Peyer's patch (tissue), 4 donors: Measurements from ENCODE around the gene XPNPEP1.

ENCODE experiments used
- POLR2A ChIP-seq, 2 donors: fragments of 450-650 bp; IDR thresholded peaks; one replicate each; pipeline ENCODE4 v1.5.1; 2017; ENCODE audit warnings: antibody characterized with exemption in 2 of 2, mild to moderate bottlenecking in 2 of 2, moderate library complexity in 2 of 2
- TF ChIP-seq, protein P1 (sequence below), 6 experiments: fragments of 450-650 bp in 4 of 6; fragments of 200-600 bp in 2 of 6; sonication (generic) in 1 of 6; IDR thresholded peaks; one replicate each; pipeline ENCODE4 v1.5.1; 2017 to 2019; ENCODE audit warnings: antibody characterized with exemption in 6 of 6, mild to moderate bottlenecking in 3 of 6, moderate library complexity in 1 of 6

DNA sequence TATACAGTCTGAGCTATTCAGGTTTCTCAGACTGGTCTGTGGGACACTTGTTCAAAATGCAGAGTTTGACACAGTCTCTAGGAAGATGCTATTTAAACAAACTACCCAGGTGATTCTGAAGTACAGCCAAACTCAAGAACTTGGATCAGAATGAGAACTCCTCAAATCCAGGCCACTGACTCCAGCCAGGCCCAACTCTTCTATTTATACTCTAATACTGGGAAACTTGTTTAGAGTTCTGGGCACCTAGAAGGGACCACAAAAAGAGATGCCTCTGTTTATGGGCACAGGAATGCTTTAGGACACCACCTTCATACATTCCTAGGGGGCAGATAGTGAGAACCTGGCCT lies 44.4 kb upstream of the XPNPEP1 start:
- TF ChIP-seq, protein P1, sequence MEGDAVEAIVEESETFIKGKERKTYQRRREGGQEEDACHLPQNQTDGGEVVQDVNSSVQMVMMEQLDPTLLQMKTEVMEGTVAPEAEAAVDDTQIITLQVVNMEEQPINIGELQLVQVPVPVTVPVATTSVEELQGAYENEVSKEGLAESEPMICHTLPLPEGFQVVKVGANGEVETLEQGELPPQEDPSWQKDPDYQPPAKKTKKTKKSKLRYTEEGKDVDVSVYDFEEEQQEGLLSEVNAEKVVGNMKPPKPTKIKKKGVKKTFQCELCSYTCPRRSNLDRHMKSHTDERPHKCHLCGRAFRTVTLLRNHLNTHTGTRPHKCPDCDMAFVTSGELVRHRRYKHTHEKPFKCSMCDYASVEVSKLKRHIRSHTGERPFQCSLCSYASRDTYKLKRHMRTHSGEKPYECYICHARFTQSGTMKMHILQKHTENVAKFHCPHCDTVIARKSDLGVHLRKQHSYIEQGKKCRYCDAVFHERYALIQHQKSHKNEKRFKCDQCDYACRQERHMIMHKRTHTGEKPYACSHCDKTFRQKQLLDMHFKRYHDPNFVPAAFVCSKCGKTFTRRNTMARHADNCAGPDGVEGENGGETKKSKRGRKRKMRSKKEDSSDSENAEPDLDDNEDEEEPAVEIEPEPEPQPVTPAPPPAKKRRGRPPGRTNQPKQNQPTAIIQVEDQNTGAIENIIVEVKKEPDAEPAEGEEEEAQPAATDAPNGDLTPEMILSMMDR (IDR thresholded peaks at IDR 0.05): no peak
- no peak for TF ChIP-seq POLR2A (IDR thresholded peaks at IDR 0.05)
